Lung (tissue), 12 donors: ENCODE results near the gene GTF2B. TPM values are rescaled to one million over a fixed set of nuclear protein-coding genes. Genes with fewer than 3 reads are reported as not detected.
A peak's percentile ranks its signal among the peaks of the same experiment; 100 is the strongest.
"Not testable (repeated sequence)": the region's sequence is repeated elsewhere in the genome, so short reads cannot be mapped to it uniquely, and the experiment has no call there.

Source experiments
- ATAC-seq: fragments of 200-7000 bp; cut with Tn5 transposase; one replicate; pipeline ENCODE4 v1.9.1; 2020; ENCODE audit warnings: moderate number of reproducible peaks; ENCODE audit not compliant: insufficient read depth, low FRiP score
- DNase-seq, 3 donors: peaks; one replicate each; pipeline ENCODE4 v3.0.0-alpha.2; 2013 to 2017
- H3K27ac ChIP-seq, 2 donors: one replicate each; pipeline ENCODE4 v1.5.1; 2013; ENCODE audit warnings: mild to moderate bottlenecking in 2 of 2, moderate library complexity in 2 of 2, control low read depth in 1 of 2, inconsistent platforms in 1 of 2, low read depth in 1 of 2, low read length in 1 of 2
- H3K27me3 ChIP-seq, 3 donors: one replicate each; pipeline ENCODE4 v1.5.1; 2013; ENCODE audit warnings: low read length in 2 of 3; ENCODE audit not compliant: control insufficient read depth in 3 of 3, insufficient read depth in 3 of 3
- H3K36me3 ChIP-seq, 4 donors: one replicate each; pipeline ENCODE4 v1.5.1; 2013; ENCODE audit warnings: low read length in 4 of 4, mild to moderate bottlenecking in 1 of 4, moderate library complexity in 1 of 4; ENCODE audit not compliant: control insufficient read depth in 4 of 4, insufficient read depth in 4 of 4
- H3K4me1 ChIP-seq, 5 donors: one replicate each; pipeline ENCODE4 v1.5.1; 2013; ENCODE audit warnings: low read length in 5 of 5, mild to moderate bottlenecking in 2 of 5, moderate library complexity in 1 of 5; ENCODE audit not compliant: control insufficient read depth in 5 of 5, insufficient read depth in 5 of 5
- H3K4me3 ChIP-seq: one replicate; pipeline ENCODE4 v1.5.1; 2013; ENCODE audit warnings: mild to moderate bottlenecking, control low read depth, moderate library complexity
- H3K9ac ChIP-seq, 2 donors: one replicate each; pipeline ENCODE4 v1.5.1; 2013; ENCODE audit warnings: low read length in 2 of 2, control low read depth in 1 of 2; ENCODE audit not compliant: insufficient read depth in 1 of 2
- H3K9me3 ChIP-seq, 4 donors: one replicate each; pipeline ENCODE4 v1.5.1; 2013; ENCODE audit warnings: low read length in 3 of 4, mild to moderate bottlenecking in 1 of 4, moderate library complexity in 1 of 4; ENCODE audit not compliant: control insufficient read depth in 4 of 4, insufficient read depth in 3 of 4
- CTCF ChIP-seq: IDR thresholded peaks from 2 replicates; pipeline ENCODE4 v1.5.1; 2012; ENCODE audit warnings: mild to moderate bottlenecking; ENCODE audit errors: control extremely low read depth, extremely low read depth
- WGBS, 2 donors: extraction: QIAGEN DNeasy Blood & Tissue Kit; methylation state at CpG; one replicate each; pipeline ENCODE4 v1.1.7; 2013; 5-methylcytosine and 5-hydroxymethylcytosine counted together
- polyA plus RNA-seq, 2 donors: library from polyadenylated mRNA; stranded (reverse); fragments of 200-250 nt; gene quantifications; one replicate each; pipeline ENCODE4 v1.2.1, GENCODE V29; 2013
- total RNA-seq, 2 donors: library from RNA; depleted of rRNA in 1 of 2; stranded (reverse); fragments of >200 nt in 1 of 2; gene quantifications; one replicate each; pipeline ENCODE4 v1.2.1, GENCODE V29; 2014 to 2021
- donor health status: control.
- donor health status: control.
- donor health status: Bipolar disorder and iron deficiency.
- donor health status: healthy.
- donor health status: DM: yes; HTN: yes; CAD: no.

The GTF2B gene
- total and polyA plus RNA-seq, 4 donors = 20.8 to 51.1 (median 29.8) TPM

GRCh38 chr1:88885933-88886332 is 5.4 kb downstream of the GTF2B start:
- Histone ChIP-seq H3K27ac (no peak overlapping the region), H3K9me3 (no peaks in the 10 kb centered on the region), H3K36me3 (peaks cover 7 to 28% (median 12%) of the 10 kb centered on the region in 4 donors), H3K27me3 (no peaks in the 10 kb centered on the region), H3K9ac (no peak overlapping the region), H3K4me1 (peaks cover 3 to 19% (median 7%) of the 10 kb centered on the region in 5 donors), H3K4me3 (no peak overlapping the region)
- WGBS, 2 donors = 87 to 93% methylated on average over 3 of the region's 3 CpGs
- TF ChIP-seq CTCF = no peak
- no peak for DNase-seq
- ATAC-seq = no peak

DNA sequence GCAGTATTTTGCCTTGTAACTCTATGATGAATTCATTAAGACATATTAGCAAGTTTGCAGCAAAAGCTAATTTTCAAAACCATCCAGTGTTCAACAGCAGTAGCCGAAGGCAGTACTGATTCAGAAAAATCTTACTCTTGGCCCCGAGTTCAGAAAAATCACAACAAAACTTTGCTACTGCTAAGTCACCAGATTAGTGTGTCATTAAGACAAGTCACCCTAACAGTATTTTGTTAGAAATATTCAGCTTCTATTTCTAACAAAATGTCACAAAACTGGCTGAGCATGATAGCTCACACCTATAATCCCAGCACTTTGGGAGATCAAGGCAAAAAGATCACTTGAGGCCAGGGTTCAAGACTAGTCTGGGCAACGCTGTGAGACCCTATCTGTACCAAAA is 8.2 kb downstream of the GTF2B start:
- DNase-seq (no peak), ATAC-seq (no peak)
- Histone ChIP-seq H3K9ac (no peak overlapping the region), H3K27ac (no peak overlapping the region), H3K4me3 (no peak overlapping the region), H3K9me3 (no peaks in the 10 kb centered on the region), H3K36me3 (peaks cover 10 to 35% (median 14%) of the 10 kb centered on the region in 4 donors), H3K27me3 (no peaks in the 10 kb centered on the region), H3K4me1 (no peaks in the 10 kb centered on the region)
- TF ChIP-seq CTCF = no peak
- WGBS, 2 donors = 85 to 89% methylated on average over 3 of the region's 3 CpGs

DNA sequence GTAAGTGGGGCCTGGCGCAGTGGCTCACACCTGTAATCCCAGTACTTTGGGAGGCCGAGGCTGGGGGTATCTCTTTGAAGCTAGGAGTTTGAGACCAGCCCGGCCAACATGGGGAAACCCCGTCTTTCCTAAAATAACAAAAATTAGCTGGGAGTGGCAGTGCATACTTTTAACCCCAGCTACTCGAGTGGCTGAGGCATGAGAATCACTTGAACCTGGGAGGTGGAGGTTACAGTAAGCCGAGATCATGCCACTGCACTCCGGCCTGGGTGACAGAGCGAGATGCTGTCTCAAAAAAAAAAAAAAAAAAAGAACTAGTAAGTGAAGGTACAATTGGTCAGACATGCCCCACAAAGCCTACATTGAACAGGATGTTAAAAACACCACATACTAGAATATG is 10.7 kb downstream of the GTF2B start:
- not testable (repeated sequence) for H3K9ac ChIP-seq, H3K27ac ChIP-seq, H3K27me3 ChIP-seq, DNase-seq, H3K9me3 ChIP-seq, H3K4me3 ChIP-seq
- WGBS, 2 donors = 68 to 82% methylated on average over 8 of the region's 8 CpGs
- Histone ChIP-seq H3K36me3 (peaks cover 7 to 25% (median 13%) of the 10 kb centered on the region in 4 donors), H3K4me1 (peaks cover 0 to 20% (median 0%) of the 10 kb centered on the region in 5 donors)
- peak; percentile 64 for ATAC-seq

- Histone ChIP-seq H3K4me1 (peaks cover 0 to 28% (median 7%) of the 10 kb centered on the region in 5 donors), H3K9me3 (no peaks in the 10 kb centered on the region), H3K36me3 (peaks cover 3 to 17% (median 8%) of the 10 kb centered on the region in 4 donors), H3K27ac (no peak overlapping the region), H3K4me3 (no peak overlapping the region), H3K27me3 (no peaks in the 10 kb centered on the region), H3K9ac (no peak overlapping the region)
- DNase-seq = no peak
- no peak for ATAC-seq
- 82 to 89% methylated on average over 4 of the region's 4 CpGs for WGBS, 2 donors
- TF ChIP-seq CTCF = no peak
Observed at GRCh38 chr1:88878731-88879130, 12.6 kb downstream of the GTF2B start.
